KOPT-K1 (cell line): ENCODE data around the gene HMGCLL1.

Experiments
- H3K27ac ChIP-seq: fragments of 200-600 bp; sonication (generic); 2 replicates; pipeline ENCODE4 v1.5.1; 2016; ENCODE audit warnings: antibody characterized with exemption, mild to moderate bottlenecking, low read depth, low read length; ENCODE audit not compliant: poor library complexity, severe bottlenecking
- H3K36me3 ChIP-seq: fragments of 200-600 bp; sonication (generic); 2 replicates; pipeline ENCODE4 v1.5.1; 2017; ENCODE audit warnings: antibody characterized with exemption, mild to moderate bottlenecking, low read length, moderate library complexity; ENCODE audit not compliant: insufficient read depth
- H3K9me3 ChIP-seq: fragments of 200-600 bp; sonication (generic); 2 replicates; pipeline ENCODE4 v1.5.1; 2017; ENCODE audit warnings: antibody characterized with exemption, low read length, mild to moderate bottlenecking; ENCODE audit not compliant: insufficient read depth, poor library complexity, severe bottlenecking

Gene HMGCLL1

DNA sequence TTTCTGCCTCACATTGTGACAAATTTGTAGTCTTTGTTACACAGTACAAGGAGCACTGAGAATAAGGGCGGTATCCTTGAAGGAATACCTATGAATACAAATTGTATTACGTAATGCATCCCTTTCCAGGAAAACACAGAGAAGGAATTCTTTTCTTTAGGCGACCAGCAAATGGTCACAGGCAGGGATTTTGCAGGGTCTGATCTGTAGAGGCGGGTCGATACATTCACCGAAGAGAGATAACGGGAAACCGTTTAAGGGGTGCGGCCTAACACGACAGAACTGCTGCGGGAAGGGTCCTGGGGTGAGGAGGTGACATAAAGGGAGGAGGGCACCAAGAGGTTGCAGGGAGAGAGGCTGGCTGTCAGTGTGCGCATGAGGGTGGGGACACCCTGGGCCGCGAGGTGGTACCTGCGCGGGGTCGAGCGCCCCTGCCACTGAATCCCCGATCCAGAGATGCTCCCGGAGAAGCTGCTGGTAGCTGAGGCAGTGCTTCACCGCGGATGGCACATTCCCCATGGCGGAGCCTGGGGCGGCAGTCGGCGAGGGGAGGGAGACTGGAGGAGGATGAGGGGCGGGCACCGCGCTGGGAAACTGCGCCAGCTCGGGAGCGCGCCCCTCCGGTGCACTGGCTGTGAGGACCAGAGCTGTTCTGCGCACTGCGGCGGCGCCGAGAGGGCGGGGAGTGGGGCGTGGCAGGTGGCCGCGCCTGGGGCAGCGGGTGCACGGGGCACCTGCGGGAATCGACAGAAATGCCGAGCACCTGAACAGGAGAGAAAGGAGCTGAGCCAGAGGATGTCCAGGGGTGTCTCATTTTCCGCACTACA lies at the start of gene HMGCLL1:
TSS of gene HMGCLL1 (minus strand) at position 656 of the 827 bp plus-strand sequence. CDS start at position 519, 137 bp downstream.
- H3K36me3 ChIP-seq: no peaks in the 10 kb centered on the region
- no peaks in the 10 kb centered on the region for H3K9me3 ChIP-seq
- no peak within 1 kb of the TSS for H3K27ac ChIP-seq

GRCh38 chr6:55621993-55622392 lies 43.0 kb upstream of the HMGCLL1 start:
- Histone ChIP-seq H3K36me3 (no peaks in the 10 kb centered on the region), H3K9me3 (no peaks in the 10 kb centered on the region), H3K27ac (no peak overlapping the region)

DNA sequence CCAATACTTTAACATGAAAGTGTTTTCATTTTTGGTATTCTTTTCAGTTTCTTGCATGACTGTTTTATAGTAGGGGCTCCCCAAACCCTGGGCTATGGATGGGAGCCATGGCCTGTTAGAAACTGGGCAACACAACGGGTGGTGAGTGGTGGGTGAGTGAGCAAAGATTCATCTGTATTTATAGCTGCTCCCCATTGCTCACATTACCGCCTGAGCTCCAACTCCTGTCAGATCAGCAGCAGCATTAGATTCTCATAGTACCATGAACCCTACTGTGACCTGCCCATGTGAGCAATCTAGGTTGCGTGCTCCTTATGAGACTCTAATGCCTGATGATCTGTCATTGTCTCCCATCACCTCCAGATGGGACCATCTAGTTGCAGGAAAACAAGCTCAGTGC lies 42.3 kb upstream of the HMGCLL1 start:
- no peaks in the 10 kb centered on the region for H3K9me3 ChIP-seq

GRCh38 chr6:55617272-55617671 lies 38.3 kb upstream of the HMGCLL1 start:
- H3K27ac ChIP-seq: no peak overlapping the region
- no peaks in the 10 kb centered on the region for H3K36me3 ChIP-seq
- no peaks in the 10 kb centered on the region for H3K9me3 ChIP-seq

More for the DNA sequence above, 42.3 kb upstream of the HMGCLL1 start:
- Histone ChIP-seq H3K36me3 (no peaks in the 10 kb centered on the region), H3K27ac (no peak overlapping the region)

DNA sequence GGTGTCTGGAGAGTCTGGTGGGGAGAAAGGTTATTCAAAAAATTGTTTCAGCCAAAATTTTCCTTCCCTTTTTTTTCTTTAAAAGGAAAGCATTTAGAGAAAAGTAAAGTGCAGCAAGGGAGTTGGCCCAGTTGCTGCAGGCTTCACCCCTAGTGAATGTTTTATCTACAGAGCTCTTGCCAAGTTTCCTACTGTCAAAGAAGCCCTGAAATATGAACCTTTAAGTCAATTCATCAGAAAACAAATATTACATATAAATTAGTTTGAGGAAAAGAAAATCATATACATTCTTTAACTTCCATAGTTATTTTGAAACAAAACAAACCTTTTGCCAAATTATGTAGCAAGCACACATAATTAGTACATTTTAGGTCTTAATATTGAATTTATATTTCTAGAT lies 25.0 kb upstream of the HMGCLL1 start:
- no peak overlapping the region for H3K27ac ChIP-seq

DNA sequence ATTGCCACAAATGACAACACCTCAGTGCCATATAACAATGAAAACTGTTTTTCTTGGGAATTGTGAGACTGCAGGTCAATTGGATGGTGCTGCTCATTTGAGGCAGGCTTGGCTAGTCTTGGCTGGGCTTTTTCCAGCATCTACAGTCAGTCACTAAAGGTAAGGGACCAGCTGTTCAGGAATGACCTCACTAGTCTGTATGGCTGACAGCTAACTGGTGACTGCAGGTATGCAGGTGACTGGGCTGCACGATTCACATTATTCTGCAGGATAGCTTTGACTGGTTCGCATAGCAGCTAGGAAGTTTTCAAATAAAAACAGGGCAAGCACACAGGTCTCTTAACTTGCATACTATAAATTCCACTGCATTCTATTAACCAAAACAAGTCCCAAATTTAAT lies 22.1 kb upstream of the HMGCLL1 start:
- Histone ChIP-seq H3K27ac (no peak overlapping the region), H3K36me3 (no peaks in the 10 kb centered on the region), H3K9me3 (no peaks in the 10 kb centered on the region)

More for the DNA sequence above, 25.0 kb upstream of the HMGCLL1 start:
- H3K9me3 ChIP-seq: no peaks in the 10 kb centered on the region
- H3K36me3 ChIP-seq: no peaks in the 10 kb centered on the region

GRCh38 chr6:55594442-55594841 lies 15.4 kb upstream of the HMGCLL1 start:
- no peaks in the 10 kb centered on the region for H3K36me3 ChIP-seq
- H3K27ac ChIP-seq: no peak overlapping the region
- H3K9me3 ChIP-seq: no peaks in the 10 kb centered on the region

GRCh38 chr6:55584654-55585354 lies 5.8 kb upstream of the HMGCLL1 start:
- no peaks in the 10 kb centered on the region for H3K36me3 ChIP-seq
- no peaks in the 10 kb centered on the region for H3K9me3 ChIP-seq

DNA sequence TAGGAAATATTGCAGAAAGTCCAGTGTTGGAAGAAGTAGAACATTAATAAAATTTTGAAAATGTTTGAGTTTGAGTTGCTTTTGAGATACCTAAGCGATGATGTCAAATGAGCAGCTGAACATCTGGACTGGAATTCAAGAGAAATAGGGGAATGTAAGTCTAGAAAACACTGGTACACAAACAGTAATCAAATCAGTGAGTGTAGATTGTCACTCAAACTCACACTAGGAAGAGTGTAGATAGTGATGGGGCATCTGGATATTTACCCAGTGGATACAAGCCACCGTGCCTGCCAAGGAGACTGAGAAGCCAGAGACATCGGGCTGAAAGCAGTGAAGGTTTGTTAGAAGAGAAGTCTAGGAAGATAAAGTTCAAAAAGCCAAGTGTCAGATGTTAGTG lies 2.2 kb downstream of the HMGCLL1 start:
- H3K27ac ChIP-seq: no peak overlapping the region
- H3K36me3 ChIP-seq: no peaks in the 10 kb centered on the region
- no peaks in the 10 kb centered on the region for H3K9me3 ChIP-seq

More at GRCh38 chr6:55584654-55585354, 5.8 kb upstream of the HMGCLL1 start:
- H3K27ac ChIP-seq: no peak overlapping the region

GRCh38 chr6:55574556-55574955 lies 4.4 kb downstream of the HMGCLL1 start:
- H3K27ac ChIP-seq: no peak overlapping the region
- no peaks in the 10 kb centered on the region for H3K36me3 ChIP-seq
- H3K9me3 ChIP-seq: no peaks in the 10 kb centered on the region

DNA sequence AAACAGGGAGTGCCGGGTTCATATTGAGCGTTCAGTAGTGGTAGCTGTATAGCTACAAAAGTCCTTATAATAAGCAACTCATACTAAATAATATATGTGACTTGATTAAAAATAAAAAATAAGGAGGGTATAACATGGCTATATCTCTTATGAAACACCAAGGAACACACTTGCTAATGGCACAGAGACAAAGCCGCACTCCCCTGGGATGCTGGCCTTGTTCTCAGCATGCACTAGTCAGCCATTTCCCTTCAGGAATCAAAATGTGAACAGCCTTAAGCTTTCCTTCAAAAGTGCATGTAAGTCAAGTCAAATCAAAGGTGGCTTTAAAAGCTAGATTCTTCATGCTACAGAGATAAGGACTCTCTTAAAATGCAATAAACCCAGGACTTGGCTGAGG lies 9.4 kb downstream of the HMGCLL1 start:
- no peak overlapping the region for H3K27ac ChIP-seq

DNA sequence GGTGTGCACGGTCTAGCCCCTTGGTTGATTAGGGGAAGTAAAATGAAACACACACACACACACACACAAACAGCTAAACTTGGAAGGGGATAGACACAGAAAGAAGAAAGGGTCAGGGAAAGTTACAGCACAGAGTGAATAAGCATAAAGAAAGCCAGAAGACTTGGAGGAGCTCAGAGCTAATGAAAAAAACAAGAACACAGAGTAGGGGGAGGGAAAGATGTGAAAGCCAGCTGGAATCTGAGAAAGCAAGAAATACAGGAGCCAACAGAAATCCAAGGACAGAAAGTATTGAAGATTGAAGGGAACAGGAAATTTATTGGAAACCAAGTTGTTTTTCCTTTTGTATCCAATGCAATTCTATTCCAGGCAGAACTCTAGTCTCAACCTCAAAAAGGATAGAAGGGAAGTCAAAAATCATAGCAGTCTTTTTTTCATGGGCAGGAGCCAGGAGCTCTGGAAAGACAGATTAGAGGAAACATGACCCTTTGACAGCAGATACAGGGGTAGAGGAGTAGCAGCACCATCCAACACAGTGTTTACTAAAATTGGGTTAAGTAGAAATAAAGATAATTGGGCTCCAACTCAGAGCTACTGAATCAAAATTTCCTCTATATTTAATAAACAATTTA lies 10.1 kb downstream of the HMGCLL1 start:
- Histone ChIP-seq H3K27ac (no peak overlapping the region), H3K36me3 (no peaks in the 10 kb centered on the region)

More for the DNA sequence above, 9.4 kb downstream of the HMGCLL1 start:
- Histone ChIP-seq H3K9me3 (no peaks in the 10 kb centered on the region), H3K36me3 (no peaks in the 10 kb centered on the region)

DNA sequence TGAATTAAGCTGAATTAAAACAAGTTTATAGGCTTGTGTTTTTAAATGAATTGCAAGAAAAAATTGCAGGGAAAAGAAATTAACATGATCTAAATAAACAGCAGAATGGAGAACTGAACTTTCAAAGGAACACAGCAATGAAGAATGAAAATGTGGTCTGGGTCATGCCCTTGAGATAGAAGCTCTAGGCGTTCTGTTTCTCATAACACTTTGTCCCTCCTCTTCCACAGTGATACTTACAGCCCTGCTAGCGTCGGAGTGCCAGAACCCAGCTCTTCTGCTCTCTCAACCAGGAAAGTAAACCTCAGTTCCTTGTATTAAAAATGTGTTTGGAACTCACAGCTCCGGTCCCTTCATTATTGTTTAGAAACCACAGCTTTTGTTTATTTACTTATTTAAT lies 11.4 kb downstream of the HMGCLL1 start:
- H3K27ac ChIP-seq: no peak overlapping the region
- H3K9me3 ChIP-seq: no peaks in the 10 kb centered on the region
- no peaks in the 10 kb centered on the region for H3K36me3 ChIP-seq

More for the DNA sequence above, 10.1 kb downstream of the HMGCLL1 start:
- no peaks in the 10 kb centered on the region for H3K9me3 ChIP-seq

DNA sequence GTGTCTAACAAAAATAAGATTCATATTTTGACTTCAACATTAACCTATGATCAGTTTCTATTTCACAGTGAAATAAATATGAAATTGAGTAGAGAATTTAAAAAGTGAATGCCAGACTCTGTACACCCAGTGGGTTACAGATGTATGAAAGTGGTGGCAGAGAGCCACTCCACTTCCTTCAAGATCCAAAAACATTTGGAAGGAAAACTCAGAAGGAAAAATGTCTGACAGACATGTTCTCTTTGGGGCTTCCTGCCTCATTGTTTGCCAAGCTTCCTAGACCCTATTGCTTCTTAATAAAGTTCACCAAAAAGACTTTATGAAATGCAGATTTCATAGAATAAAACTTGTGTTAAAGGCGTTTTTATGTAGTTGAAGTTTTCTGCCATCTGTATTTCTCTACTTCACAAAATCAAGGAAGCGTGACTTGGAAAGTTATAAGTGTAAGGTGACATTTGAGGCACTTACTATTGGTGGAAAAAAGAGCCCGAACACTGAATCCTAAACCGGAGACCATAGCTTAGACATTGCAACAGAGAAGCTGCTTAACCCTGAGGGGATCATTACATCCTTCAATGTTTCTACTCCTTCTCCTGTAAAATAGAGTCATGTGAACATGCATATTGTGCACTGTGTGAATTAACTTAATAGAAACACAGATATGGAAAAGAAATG lies 12.8 kb downstream of the HMGCLL1 start:
- Histone ChIP-seq H3K27ac (no peak overlapping the region), H3K36me3 (no peaks in the 10 kb centered on the region), H3K9me3 (no peaks in the 10 kb centered on the region)

DNA sequence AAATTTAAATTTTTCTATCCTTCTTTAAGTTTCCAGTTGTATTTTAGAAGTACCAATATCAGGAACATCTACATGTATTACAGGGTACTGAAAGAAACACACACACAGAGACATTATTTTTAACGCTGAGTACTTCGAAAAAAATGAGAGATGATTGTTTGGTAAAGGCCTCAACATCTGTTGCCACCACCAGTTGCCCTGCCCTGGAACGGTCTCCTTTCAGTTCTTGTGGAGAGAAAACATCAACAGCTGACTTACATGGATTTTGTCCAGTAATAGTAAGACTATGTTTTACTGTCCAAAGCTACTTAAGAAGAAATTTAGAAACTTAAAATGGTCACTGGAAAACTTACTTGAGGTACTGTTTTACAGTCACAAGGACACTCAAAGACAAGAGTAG lies 16.7 kb downstream of the HMGCLL1 start:
- Histone ChIP-seq H3K9me3 (no peaks in the 10 kb centered on the region), H3K36me3 (no peaks in the 10 kb centered on the region), H3K27ac (no peak overlapping the region)
